GM18498 (cell line): Measurements from ENCODE around the gene S100A5.
"Not testable (repeated sequence)": the region's sequence is repeated elsewhere in the genome, so short reads cannot be mapped to it uniquely, and the experiment has no call there.

Source experiments
- ATAC-seq: cut with Tn5 transposase; IDR thresholded peaks from one replicate; pipeline ENCODE4 v1.9.1; 2021; ENCODE audit warnings: mild to moderate bottlenecking, moderate library complexity; ENCODE audit not compliant: unreplicated experiment

S100A5 gene

GRCh38 chr1:153535242-153536011 is 5.3 kb downstream of the S100A5 start, which contains the start of gene S100A6:
TSS of gene S100A6 (minus strand) at chr1:153535991. CDS start at chr1:153535339, 652 bp downstream.
- no peak for ATAC-seq

DNA sequence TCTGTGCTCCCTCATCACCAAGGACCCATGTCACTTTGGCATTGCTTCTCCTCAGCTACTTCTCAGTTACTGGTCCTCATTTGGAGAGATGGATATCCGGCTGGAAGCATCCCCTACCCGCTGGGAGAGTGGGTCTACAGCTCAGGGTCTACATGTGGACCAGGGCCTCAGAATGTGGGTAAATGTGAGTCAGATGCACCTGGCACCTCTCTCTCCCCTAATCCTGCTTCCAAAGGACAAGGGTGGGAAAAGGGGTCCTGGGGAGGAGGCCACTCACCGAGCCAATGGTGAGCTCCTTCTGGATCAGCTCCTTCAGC is 5.9 kb downstream of the S100A5 start:
- no peak for ATAC-seq

- no peak for ATAC-seq
Measured at GRCh38 chr1:153534226-153534924, 6.4 kb downstream of the S100A5 start.

- ATAC-seq: no peak
Measured at GRCh38 chr1:153533689-153534201, 7.0 kb downstream of the S100A5 start.

DNA sequence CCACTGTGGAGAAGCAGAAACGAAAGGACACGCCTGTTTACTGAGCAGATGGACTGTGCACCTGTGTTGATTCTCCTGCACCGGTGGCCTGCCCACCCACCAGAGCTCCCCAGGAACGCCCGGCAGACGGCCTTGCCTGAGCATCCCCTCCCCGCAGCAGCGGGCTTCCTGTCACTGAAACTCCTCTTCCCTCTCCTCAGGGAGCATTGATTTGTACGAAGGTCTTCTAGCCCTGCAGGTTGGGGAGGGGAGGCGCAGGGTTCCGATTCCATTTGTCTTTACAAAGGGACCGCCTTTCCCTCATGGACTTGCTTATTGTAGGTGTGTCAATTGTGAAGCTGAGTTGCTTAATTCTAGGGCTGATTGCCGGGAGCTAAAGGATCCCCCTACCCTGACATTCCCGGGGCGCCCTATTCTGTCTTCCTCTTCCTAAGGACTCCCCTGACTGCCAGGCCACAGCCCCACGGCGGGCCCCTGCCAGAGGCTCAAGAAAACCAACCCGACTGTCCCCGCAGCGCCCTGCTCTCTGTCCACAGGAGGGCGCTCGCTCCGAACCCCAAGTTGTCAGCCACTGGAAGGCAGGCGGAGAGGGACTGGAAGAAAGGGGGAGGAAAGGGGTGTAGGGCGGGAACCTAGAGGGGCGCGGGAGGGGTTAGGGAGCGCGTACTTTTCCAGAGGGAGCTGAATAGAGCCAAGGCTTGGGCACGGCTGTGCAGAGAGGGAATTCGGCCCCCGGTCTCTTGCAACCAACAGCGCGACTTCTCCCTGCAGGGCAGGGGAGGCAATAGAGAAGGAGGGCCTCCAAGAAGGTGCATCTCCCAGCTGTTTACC is 7.8 kb downstream of the S100A5 start:
- no peak for ATAC-seq

GRCh38 chr1:153532181-153532580 is 8.6 kb downstream of the S100A5 start:
- no peak for ATAC-seq

DNA sequence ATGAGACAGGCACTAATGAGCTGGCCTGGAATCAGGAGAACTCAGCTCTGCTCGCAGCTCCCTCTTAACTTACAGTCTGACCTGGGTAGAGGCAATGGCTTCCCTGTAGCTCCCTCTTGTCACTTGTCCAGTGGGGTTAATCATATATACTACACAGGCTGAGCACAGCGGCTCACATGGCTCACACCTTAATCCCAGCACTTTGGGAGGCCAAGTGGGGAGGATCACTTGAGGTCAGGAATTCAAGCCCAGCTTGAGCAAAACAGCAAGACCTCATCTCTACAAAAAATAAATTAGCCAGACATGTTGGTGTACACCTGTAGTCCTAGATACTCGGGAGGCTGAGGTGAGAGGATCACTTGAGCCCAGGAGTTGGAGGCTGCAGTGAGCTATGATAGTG is 9.1 kb downstream of the S100A5 start:
- no peak for ATAC-seq

DNA sequence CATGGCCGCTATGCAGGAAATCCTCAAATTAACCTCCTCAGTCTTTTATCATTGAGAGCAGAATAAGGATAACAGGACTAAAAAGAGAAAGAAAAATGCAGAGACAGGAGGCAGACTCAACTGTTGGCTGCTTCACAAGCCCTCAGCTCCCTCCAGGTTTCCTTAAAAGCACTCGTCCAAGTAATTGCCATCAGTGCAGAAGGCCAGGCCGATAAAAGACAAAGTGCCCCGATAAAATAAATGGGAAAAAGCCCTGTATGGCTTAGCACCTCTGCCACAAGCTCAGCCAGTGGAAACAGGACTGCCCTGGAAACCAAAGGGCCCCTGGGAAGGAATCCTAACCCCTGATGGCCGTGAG is 13.1 kb downstream of the S100A5 start:
- no peak for ATAC-seq

DNA sequence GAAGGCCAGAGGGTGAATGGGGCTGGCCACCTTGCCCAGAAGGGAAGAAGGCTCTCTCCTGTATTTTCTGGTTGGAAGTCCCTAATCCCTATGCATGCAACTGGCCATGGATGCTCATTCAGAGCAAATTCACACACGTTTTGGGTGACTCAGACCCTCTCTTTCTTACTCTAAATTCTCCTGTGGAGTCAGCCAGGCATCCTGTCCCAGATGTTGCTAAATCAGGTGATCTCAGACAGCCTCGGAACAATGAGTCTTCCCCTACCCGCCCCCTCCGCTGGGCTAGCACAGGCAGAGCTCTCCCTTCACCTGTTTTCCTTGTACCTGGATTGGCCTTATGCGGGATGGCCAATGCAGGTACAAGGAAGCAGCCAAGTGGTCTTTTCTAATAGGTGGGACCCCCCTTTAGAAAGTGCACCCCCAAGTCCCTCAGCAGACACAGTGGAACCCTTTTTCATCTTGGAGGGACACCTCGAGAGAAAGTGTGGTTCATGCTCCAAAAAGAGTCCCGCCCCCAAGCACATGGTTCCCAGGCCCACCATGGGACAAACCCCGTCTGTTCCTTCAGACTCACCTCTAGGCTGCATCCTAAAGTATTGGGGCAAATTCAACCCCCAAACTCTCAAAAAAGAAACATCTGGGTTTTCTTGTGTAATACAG is 13.6 kb downstream of the S100A5 start:
- no peak for ATAC-seq

- no peak for ATAC-seq
Measured at GRCh38 chr1:153526132-153526543, 14.6 kb downstream of the S100A5 start.

DNA sequence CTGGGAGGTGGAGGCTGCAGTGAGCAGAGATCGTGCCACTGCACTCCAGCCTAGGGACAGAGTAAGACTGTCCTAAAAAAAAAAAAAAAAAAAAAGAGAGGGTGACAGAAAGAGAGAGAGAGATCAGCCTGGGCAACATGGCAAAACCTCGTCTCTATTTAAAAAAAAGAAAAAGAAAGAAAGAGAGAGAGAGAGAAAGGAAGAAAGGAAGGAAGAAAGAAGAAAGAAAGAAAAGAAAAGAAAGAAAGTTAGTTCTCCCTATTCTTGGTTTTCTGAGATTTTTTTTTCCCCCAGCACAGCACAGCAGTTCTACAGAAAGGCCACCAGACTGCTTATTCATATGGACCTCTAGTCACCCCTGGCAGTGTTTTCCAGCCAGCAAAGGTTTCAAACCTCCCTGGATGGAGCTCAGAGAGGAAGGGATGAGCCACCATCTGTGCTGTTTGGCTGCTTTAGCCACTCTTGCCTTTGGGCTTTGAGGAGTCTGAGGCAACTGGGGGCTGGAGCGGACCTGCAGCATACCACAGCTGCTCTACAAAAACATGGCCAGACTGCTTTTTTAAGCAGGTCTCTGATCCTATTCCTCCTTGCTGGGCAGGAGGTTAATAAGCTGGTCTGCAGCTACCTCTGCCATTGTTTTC is 15.5 kb downstream of the S100A5 start:
- ATAC-seq: no peak

GRCh38 chr1:153522353-153523048 is 18.2 kb downstream of the S100A5 start:
- not testable (repeated sequence) for ATAC-seq

DNA sequence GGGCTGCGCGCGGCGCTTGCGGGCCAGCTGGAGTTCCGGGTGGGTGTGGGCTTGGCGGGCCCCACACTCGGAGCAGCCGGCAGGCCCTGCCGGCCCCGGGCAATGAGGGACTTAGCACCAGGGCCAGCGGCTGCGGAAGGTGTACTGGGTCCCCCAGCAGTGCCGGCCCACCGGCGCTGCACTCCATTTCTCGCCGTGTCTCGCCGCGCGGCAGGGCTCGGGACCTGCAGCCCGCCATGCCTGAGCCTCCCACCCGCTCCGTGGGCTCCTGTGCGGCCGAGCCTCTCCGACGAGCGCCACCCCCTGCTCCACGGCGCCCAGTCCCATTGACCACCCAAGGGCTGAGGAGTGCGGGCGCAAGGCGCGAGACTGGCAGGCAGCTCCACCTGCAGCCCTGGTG is 18.9 kb downstream of the S100A5 start:
- ATAC-seq: not testable (repeated sequence)

DNA sequence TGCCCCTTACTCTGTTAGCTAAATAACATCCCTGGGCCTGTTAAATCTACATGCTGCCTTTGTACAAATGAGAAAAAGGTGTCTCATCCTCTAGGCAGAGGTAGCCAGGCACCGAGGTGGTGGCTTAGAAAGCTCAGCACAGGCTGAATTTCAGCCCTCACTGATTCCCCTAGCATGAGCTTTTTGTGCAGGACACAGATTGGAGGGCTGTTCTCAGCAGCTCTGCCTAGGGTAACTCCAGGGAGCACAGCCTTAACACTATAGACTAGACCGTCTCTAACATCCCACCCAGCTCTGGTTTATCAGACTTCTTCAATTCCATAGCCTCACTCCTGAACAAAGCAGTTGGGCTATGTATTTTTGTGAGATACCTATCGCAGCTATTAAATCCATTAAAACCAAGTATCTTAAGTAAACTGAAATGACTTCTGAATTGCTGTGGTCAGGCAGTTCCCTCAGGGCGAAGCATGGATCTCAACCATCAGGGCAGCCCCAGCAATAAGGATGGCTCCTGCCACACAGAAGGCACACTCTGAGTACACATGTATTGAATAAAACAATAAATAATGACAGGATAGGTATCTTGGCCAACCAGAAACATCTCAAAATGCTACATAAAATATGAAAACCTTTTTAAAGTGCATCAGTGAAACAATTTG is 19.8 kb downstream of the S100A5 start:
- ATAC-seq: no peak

DNA sequence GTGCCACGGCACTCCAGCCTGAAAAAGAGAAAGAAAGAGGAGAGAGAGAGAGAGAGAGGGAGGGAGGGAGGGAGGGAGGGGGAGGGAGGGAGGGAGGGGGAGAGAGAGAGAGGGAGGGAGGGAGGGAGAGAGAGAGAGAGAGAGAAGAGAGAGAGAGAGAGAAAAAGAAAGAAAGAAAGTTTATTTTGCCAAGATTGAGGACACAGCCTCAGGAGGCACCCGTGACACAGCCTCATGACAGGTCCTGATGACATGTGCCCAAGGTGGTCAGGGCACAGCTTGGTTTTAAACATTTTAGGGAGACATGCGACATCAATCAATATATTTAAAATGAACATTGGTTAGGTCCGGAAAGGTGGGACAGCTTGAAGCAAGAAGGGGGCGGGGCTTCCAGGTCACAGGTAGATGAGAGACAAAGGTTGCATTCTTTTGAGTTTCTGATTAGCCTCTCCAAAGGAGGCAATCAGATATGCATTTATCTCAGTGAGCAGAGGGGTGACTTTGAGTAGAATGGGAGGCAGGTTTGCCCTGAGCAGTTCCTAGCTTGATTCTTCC is 20.5 kb downstream of the S100A5 start:
- ATAC-seq: not testable (repeated sequence)

GRCh38 chr1:153519242-153519641 is 21.5 kb downstream of the S100A5 start:
- no peak for ATAC-seq

GRCh38 chr1:153515504-153516394 is 25.0 kb downstream of the S100A5 start:
- ATAC-seq: no peak

GRCh38 chr1:153513666-153514065 is 27.1 kb downstream of the S100A5 start:
- no peak for ATAC-seq
